COLO829 (cell line): Measurements from ENCODE around the gene CD300E.
"Not testable (repeated sequence)": the region's sequence is repeated elsewhere in the genome, so short reads cannot be mapped to it uniquely, and the experiment has no call there.

Experiments used
- DNase-seq: peaks from one replicate; pipeline ENCODE4 v3.0.0; 2012; ENCODE audit warnings: low spot score

Gene CD300E, protein sequence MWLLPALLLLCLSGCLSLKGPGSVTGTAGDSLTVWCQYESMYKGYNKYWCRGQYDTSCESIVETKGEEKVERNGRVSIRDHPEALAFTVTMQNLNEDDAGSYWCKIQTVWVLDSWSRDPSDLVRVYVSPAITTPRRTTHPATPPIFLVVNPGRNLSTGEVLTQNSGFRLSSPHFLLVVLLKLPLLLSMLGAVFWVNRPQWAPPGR

DNA sequence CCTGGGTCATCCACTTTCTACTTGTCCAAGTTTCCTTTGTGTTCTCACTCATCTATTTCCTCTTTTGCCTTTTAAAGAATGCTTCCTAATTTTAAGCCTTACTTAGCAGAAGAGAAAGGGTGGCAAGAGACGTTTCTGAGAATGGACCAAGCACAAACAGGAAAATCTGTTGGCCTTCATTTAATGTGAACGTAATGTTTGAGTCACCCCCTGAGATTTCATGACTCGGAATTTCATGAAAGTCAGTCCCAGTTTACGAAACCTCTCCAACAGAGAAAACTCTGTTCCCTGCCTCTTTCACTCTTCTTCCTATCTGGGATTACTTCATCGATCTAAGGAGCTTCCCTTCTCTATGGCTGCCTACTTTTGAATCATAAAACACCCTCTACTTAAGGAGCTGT is at the start of gene CD300E:
Gene CD300E (minus strand): TSS at position 46 of the 401 bp plus-strand sequence. CDS start 117 bp downstream, outside the sequence.
- no peak for DNase-seq

DNA sequence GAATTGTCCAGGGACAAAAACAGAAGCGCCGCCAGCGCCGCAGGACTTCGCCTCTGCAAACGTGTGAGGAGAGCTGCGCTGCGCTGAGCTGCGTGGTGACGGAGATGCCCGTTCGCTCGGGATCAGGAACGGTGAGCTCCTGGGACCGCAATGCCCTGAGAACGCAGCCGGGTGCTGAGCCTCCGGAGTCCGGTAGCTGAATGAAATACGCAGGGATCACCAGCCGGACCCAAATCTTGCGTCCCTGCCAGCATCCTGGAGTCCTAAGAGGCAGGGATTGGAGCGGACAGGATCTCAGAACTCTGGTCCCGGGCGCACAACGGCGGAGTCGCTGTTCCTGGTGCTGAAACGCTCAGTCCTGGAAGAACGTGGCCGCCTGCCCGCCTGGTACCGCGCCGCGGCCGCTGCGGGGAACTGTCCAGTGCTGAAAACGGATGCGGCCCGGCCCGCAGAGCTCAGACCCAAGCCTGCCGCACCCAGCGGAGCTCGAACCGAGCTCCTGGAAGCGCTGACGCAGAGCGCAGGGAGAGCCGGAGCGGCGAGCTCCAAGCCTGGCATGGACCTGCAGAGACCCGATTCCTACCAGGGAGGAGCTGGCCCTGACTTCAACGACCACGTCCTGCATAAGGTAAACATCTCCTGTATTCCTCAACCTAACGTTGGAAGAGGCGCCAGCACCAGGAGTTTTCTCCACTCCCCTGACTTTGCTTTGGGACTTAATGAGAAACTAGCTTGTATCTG is 47.7 kb upstream of the CD300E start:
- peak; percentile 66 for DNase-seq

DNA sequence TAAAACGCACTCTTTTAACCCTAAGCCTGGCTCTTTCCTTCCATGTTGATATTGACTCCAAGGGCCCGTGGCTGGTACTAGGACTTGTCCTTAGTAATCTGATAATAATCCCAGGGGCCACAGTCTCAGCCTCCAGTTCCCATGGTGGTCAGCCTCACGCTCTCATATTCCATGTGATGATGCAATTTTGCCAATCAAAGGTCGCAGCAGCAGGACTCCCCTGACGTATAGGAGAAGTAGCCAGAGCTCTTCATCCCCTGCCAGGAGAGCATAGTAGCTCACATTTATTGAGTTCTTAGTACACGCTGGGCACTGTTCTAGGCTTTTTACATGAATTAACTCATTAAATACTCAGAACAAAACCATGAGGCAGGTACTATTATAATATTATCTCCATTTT is 46.8 kb upstream of the CD300E start:
- no peak for DNase-seq

DNA sequence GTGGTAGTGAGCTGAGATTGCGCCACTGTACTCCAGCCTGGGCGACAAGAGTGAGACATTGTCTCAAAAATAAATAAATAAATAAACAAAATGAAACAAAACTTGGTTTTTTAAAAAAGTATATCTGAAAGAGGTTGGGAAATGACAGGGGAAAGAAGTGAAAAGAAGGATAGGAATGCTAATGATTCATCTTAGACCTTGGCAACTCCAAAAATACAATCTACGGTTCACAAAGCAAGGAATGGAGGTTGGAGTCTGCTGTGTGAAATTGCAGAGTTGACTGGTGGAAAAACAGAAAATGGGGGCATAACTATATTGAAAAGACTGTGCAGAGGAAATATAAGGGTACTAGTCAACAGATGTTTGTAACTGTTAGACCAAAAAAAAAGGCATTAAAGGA is 40.0 kb upstream of the CD300E start:
- DNase-seq: no peak

DNA sequence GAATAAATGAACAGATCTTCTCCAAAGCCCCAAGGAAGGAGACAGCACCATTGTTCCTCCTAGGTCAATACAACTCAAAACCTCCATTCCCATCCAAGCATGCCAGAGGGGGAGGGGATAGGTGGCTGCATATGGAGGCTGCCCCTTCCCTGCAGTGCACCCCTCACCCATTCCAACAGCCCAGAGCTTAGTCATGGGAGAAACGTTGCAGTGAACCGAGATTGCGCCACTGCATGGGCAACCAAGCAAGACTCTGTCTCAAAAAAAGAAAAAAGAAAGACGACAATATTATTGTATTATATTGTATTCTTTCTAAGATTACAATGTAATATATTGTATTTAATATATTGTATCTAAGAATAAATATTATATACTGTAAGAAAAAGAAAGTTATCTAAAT is 36.4 kb upstream of the CD300E start:
- DNase-seq: no peak

DNA sequence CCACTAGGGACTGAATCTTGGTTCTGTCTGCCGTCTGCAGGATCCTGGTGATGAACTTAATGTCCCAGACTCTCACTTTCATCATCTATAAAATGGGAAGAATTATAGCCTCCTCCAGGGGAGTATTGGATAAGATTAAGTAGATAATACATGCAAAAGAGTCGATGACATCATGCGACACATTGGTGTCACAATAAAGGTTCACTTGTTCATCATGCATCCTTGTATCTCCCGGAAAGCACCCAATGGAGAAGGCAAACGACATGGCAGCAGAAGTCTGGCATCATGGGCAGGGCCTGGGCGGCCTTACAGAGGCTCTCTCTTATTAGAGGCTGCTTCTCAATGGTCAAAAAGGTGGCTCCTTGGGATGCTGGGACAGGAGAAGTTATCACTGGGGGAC is 35.1 kb upstream of the CD300E start:
- no peak for DNase-seq

DNA sequence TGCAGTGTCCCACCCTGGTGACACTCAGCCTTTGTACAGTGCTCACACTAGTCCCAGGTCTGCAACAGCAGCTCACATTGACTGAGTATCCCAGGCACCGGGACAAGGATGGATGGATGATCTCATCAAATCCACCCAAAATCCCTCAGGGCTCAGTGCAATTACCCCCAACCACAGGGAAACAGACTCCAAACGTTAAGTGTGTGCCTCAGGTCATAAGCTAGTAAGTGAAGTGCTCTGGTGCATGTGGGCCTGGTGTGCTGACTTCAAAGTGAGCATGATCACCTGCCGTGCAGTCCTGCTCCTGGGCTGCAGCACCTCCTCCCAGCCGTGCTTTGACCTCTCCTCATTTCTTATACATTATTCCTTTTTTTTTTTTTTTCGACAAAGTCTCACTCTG is 31.2 kb upstream of the CD300E start:
- DNase-seq: no peak

DNA sequence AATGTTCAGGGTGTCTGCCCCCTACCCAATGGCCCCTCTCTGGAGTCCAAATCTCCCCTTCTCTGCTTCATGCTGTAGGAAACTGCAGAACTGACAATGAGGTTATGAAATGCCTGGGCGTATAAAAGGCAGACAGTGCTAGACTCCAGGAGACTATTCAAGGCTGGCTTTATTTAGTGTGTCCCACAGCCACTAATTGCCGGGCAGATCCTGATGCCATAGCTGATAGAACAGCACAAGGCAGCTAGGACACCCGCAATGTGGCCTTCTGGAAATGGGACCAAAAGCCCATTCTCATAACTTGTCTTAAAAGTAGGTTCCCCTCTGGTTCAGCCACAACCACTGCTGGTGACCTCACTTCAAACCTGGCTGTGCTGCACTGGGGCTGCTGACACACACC is 28.5 kb upstream of the CD300E start:
- no peak for DNase-seq

DNA sequence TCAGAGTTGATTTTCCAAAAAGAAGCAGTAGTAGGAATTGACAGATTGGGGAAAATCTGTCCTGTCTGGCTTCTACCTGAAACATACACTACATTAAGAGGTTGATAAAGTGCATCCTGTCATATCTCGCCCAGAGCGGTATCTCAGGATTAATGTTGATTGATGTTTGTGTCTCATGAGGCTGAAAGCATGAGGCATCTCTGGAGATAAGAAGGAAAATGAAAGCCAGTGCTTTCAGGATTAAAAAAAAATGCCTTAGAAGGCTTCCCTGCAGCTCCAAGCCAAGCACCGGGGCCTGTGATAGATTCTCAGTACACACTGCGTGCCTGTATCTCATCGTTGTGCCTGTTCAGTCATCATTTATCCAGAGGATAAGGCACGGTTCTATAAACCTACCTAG is 26.4 kb upstream of the CD300E start:
- no peak for DNase-seq

DNA sequence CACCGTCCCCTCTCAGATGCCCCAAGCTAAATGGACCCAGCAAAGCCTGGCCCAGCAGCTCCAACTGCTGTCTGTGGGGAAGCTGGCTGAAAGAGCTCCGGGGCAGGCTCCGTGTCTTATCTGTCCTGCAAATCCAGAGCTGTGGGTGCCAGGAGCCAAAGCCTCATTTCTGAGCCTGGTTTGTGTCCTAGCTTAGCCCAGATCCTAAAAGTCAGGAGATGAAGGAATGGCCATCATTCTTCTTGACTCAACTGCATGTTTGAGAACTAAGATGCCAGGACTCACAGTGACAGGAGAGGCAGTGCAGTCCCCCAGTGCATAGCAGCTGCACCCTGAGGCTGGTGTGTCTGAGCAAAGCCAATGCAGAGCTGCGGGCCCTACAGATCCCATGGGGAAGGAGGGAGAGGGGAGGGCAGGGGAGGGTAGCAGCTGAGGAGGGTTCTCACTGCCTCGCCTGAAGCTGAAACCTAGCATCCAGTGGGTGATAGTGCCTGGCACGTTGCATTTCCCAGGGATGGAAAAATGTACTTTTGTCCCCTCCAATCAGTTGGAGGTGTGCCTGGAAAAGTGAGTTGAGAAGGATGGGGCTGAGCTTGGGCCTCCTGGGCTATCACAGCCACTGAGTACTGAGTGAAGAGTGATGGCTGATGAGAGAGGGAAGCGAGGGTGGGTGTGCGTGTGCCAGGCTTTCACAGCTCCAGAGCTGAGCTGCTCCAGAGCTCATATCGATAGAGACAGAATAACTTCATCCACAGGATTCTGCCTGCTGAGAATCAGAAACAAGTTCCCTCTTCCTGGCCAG is 24.5 kb upstream of the CD300E start:
- DNase-seq: no peak

DNA sequence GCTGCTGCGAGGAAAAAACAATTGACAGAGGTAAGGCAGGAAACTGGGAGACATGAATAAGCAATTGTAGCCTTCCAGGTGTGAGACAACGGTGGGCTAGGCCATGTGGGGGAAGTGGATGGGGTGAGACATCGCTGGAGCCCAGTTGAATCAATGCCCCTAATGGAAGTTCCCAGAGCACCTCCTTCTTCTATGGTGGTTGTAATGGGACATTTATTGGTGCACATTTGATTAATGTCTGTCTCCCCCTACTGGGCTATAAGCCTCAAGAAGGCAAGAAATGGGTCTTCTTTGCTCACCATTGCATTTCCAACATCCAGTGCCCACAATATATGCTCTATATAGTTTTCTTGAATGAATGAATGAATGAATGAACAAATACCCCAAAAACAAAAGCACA is 22.7 kb upstream of the CD300E start:
- DNase-seq: peak; percentile 28

DNA sequence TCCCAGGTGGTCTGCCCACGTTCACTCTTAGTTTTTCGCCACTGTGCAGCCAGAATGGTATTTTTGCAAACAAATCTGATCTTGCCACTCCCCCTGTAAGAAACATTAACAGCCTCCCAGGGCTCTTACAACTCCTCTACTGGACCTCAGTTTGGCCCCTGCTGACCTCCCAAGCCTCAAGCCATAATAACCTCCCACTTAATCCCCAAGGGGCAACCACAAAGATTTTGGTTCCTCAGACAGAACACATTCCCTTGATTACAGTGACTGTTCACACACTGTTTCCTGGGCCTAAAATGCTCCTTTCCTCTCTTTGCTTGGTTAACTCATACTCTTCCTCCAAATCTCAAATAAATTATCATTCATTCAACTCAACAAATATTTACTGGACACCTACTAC is 21.5 kb upstream of the CD300E start:
- DNase-seq: no peak

DNA sequence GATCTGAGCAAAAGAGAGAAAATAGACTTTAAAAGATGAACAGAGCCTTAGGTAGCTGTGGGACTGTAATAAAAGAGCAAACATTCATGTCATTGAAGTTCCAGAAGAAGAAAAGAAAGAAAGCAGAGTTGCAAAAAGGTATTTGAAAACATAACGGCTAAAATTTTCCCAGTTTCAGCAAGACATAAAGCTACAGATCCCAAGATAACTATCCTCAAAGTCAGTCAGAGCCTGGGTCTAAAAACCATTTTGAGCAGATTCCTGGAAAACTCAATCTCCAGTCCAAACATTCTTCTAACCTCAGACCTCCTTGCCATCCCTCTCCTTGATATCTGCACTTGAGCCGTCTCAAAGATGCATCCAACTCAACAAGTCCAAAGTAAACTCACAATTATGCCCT is 20.9 kb upstream of the CD300E start:
- DNase-seq: no peak

DNA sequence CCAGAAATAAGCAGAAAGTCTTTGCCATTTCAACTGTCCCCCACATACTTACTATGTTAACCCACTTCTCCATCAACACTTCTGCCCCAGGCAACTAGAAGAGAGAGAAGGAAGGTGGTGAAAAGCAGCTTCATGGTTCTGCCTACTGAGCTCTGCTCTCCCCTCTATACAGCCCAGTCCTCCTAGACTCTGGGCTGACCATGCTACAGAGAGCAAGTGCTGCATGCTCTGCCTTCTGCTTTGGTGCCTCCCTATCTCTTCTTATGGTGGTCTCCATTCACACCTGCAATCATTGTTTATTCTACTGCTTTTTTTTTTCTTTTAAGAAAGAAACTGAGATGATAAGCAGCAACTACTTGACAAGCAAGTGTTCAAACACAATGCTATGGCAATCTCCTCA is 20.3 kb upstream of the CD300E start:
- no peak for DNase-seq

DNA sequence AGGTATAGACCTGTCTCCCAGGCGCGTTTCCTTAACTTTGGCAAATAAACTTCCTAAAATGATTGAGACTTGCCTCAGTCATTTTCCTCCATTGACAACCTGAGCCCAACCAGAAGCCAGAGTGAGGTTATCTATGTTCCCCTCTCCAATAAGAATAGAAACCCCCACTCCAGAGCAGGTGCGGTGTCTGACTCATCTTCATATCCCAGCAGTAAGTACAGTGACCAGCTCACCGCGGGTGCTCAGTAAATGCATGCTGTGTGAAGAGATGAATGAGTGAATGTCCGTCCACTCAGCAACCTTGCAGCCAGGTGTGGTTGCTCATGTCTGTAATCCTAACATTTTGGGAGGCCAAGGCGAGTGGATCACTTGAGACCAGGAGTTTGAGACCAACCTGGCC is 19.5 kb upstream of the CD300E start:
- no peak for DNase-seq

DNA sequence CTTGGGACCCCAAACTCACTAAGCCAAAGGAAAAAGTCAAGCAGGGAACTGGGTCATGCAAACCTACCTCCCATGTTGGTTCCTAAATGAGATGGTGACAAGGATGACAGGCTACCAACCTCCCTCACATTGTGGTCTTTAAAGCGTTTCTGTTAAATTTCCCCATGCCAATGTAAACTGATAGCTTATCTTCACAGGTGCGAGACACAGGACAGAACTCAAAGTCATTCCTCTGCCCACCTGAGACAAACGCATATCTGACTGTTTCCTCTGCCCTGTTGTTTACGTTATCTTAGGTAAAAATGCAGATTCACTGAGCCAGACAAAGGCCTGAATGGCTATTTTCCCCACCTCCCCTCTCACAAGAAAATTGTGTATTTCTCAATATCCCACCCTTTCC is 19.0 kb upstream of the CD300E start:
- no peak for DNase-seq

DNA sequence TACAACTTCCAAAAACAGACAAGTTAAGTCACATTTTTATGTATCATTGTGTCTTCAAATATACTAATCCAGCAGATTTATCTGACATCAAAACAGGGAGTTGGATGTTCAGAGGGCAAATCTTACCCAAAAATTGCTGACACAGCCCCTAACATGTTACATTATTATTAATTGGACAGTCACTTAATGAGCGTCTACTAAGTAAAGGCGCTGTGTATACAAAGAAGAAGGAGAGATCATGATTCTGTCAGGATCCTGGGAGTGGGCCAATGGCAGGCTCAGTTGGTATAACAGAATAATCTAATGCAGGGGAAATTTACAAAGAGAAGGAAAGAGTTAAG is 18.4 kb upstream of the CD300E start:
- no peak for DNase-seq

DNA sequence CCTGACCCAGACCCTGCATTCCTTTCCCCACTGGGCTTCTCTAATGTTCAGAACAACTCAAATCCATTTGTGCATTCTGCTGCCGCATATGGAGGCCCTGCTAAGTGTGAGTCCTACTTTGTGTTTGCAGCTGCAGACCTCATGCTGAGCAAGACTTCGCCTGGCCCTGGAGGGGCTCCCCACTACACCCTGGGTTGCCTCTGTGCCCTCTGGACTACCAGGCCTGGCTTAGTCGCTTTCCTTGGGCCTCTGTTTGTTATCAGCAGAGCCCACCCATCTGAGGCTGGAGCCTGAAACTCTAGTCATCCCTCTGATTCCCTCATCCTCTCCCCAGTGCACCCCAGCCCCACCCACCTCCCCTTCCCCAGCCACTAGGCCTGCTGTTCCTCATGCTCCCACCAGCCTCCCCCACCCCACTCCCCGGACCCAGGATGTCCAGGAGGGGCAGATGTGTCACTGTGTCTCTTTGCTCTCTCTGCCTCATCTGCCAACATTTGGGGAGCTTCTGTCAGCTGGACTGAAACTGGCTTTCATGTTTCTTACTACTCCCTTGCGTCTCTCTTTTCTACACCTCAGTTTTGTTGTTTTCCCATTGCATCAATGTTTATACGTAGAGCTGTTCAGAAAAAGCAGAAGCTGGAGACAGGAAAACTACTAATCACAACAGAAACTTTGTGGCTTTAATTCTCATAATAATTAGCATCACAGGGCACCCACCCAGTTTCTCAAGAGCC is 17.9 kb upstream of the CD300E start:
- no peak for DNase-seq

DNA sequence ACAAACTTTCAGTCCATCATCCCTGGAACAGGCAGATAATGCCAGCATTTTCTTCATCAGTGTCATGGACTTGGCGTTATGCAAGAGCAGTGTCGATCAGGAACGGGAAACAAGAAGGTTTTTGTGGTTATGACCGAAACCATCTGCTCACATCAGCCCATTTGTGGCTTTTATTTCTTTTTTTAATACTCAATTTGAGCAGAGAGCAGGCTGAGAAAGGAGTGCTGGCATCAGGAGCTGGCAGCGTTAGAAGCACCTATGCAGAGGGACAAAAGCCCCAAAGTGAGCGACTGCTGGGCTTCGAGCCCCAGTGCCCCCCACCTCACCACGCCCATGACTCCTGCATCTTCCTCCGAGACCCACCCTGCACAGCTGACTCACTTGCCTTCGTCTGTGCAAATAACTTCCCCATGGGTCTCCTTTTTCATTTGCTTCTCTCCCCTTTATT is 16.2 kb upstream of the CD300E start:
- no peak for DNase-seq

DNA sequence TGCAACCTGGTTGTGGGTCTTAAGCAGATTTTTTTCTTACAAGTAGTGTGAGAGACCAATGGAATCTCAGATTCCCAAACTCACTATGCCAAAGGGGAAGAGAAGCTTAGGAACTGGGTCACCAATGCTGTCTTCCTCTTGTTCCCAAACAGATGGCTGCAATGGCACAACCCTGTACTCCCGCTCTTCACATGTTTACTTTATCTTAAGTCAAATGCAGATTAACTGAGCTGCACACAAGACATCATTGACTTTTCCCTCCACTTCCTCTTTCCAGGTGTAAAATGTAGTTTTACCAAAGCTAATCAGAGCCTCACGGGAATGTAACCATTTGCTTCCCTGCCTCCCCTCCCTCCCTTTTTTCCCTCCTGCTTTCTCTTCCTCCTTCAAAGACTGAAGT is 14.4 kb upstream of the CD300E start:
- DNase-seq: no peak

DNA sequence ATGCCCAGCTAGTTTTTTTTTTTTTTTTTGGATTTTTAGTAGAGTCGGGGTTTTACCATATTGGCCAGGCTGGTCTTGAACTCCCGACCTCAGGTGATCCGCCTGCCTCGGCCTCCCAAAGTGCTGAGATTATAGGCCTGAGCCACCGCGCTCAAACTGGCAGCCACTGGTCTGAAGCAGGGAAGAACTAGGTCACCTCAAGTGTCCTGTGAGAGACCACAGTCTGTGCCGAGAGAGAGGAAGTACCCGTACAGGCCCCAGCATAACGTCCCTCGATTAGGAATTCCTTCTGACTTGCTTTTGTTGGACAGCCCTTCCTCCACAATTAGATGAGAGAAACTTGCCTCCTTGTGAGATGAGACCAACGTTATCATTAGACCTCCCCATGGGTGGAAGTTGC is 13.7 kb upstream of the CD300E start:
- no peak for DNase-seq

DNA sequence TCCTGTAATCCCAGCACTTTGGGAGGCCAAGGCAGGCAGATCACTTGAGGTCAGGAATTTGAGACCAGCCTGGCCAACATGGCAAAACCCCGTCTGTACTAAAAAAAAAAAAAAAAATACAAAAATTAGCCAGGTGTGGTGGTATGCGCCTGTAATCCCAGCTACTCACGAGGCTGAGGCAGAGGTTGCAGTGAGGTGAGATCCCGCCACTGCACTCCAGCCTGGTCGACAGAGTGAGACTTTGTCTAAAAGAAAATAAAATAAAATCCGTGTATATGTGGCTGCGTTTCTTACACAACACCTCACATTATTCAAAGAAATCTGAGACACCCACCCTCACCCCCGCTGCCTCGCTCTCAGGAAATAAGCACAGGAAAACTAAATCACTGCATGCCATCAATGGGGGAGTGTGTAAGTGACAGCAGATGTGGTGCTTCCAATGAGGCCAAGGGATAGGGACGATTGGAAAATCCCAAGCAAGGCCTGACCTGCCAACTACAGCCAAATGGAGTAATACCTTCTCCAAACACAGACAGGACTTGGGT is 13.1 kb upstream of the CD300E start:
- DNase-seq: not testable (repeated sequence)
